Measurements from ENCODE around the gene MGMT. TPM values are rescaled to one million over a fixed set of nuclear protein-coding genes. Genes with fewer than 3 reads are reported as not detected.

The MGMT gene
- total RNA-seq, 4 donors from 2014 or later = 18.4 to 30.3 (median 27.9) TPM

- intact Hi-C loops (cut with DNase I) = no loop called here
- H3K36me3 ChIP-seq = no peaks in the 10 kb centered on the region
- H3K4me1 ChIP-seq = peaks cover 0 to 9% (median 3%) of the 10 kb centered on the region in 4 donors
- H3K27ac ChIP-seq (replicated peaks in 1 of 4) = no peak overlapping the region
- no peak overlapping the region for H3K4me3 ChIP-seq
- WGBS = 76% methylated on average over 19 of the region's 22 CpGs
- H3K27me3 ChIP-seq = no peaks in the 10 kb centered on the region
- H3K9me3 ChIP-seq = no peaks in the 10 kb centered on the region
- no peak for TF ChIP-seq POLR2AphosphoS5 (IDR thresholded peaks at IDR 0.05)
- TF ChIP-seq, protein P1, sequence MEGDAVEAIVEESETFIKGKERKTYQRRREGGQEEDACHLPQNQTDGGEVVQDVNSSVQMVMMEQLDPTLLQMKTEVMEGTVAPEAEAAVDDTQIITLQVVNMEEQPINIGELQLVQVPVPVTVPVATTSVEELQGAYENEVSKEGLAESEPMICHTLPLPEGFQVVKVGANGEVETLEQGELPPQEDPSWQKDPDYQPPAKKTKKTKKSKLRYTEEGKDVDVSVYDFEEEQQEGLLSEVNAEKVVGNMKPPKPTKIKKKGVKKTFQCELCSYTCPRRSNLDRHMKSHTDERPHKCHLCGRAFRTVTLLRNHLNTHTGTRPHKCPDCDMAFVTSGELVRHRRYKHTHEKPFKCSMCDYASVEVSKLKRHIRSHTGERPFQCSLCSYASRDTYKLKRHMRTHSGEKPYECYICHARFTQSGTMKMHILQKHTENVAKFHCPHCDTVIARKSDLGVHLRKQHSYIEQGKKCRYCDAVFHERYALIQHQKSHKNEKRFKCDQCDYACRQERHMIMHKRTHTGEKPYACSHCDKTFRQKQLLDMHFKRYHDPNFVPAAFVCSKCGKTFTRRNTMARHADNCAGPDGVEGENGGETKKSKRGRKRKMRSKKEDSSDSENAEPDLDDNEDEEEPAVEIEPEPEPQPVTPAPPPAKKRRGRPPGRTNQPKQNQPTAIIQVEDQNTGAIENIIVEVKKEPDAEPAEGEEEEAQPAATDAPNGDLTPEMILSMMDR (IDR thresholded peaks at IDR 0.05) = no peak
- no peak for TF ChIP-seq POLR2A (IDR thresholded peaks at IDR 0.05; ENCODE audit: low read depth)
- no peak for TF ChIP-seq EP300 (IDR thresholded peaks at IDR 0.05)
- DNase-seq (ENCODE audit: extremely low spot score) = no peak
Observed at GRCh38 chr10:129514568-129515451, 47.8 kb downstream of the MGMT start.

DNA sequence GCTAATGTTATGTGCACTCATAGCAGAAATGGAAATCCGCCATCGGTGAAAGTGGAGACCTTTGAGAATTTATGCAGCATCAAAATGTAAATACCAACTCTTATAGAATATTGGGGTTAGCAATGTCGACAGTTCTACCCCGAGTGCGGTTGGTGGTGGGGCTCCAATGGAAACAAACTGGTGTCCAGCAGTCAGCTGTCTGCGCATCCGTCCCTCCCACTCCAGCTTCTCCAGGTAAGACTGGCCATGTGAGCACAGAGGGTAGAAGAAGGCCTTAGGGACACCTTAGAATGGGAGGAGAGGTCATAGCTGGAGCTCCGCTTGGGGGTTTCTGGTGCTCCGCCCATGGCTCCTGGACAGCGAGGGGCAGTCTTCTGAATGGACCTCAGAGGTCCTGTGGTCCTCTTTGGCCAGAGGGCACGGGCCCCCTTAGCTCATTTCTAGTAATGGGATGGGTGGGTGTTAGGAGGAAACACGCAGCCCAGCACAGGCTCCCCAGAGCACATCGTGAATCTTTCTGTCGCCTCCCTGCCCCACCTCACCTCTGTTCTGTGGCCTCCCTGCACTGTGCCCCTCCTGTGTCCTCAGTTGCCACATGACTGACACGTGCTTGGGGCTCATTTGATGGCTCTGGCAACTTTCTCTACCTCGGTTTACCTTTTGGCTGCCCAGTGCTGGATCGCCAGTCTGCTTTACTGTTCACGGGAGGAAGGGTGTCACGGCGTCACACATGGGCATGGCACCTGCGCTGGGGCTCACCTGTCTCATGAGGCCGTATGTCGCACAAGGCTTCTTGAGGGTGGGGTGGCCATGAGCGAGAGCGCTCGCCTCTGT is 50.0 kb downstream of the MGMT start:
- no peak overlapping the region for H3K27ac ChIP-seq (replicated peaks in 1 of 4)
- intact Hi-C loops (cut with DNase I) = no loop called here
- no peak overlapping the region for H3K4me3 ChIP-seq
- H3K9me3 ChIP-seq = no peaks in the 10 kb centered on the region
- no peaks in the 10 kb centered on the region for H3K36me3 ChIP-seq
- TF ChIP-seq, protein P1 (IDR thresholded peaks at IDR 0.05) = no peak
- TF ChIP-seq POLR2AphosphoS5 (IDR thresholded peaks at IDR 0.05) (no peak), POLR2A (IDR thresholded peaks at IDR 0.05; ENCODE audit: low read depth) (no peak), EP300 (IDR thresholded peaks at IDR 0.05) (no peak)
- peaks cover 0 to 9% (median 3%) of the 10 kb centered on the region in 4 donors for H3K4me1 ChIP-seq
- WGBS = 92% methylated on average over 24 of the region's 26 CpGs
- no peak for DNase-seq (ENCODE audit: extremely low spot score)
- H3K27me3 ChIP-seq = no peaks in the 10 kb centered on the region

DNA sequence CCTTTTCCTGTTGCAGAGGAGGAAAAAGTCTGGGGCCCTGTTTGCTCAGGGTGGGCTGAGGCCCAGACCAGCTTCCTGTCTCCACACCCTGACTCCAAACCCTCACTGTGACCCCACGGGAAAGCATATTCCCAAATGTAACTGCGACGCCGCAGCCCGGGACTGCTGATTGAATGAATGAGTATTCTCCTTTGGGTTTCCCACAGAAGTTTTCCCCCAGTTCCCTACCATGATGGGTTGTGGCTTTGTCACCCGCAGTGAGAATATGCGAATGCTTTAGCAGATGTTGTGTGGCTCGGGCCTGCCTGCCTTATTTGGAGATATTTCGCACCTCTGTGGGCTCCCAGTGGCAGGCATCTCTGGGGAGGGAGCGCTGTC is 50.6 kb downstream of the MGMT start:
- DNase-seq (ENCODE audit: extremely low spot score) = no peak
- Histone ChIP-seq H3K27me3 (no peaks in the 10 kb centered on the region), H3K27ac (replicated peaks in 1 of 4) (no peak overlapping the region), H3K4me3 (no peak overlapping the region), H3K4me1 (peaks cover 0 to 9% (median 3%) of the 10 kb centered on the region in 4 donors), H3K9me3 (no peaks in the 10 kb centered on the region), H3K36me3 (no peaks in the 10 kb centered on the region)
- 84% methylated on average over 10 of the region's 10 CpGs for WGBS
- TF ChIP-seq POLR2AphosphoS5 (IDR thresholded peaks at IDR 0.05) = no peak
- no peak for TF ChIP-seq POLR2A (IDR thresholded peaks at IDR 0.05; ENCODE audit: low read depth)
- TF ChIP-seq, protein P1 (IDR thresholded peaks at IDR 0.05) = no peak
- intact Hi-C loops (cut with DNase I) = no loop called here

- Histone ChIP-seq H3K36me3 (no peaks in the 10 kb centered on the region), H3K4me3 (no peak overlapping the region), H3K4me1 (peaks cover 0 to 9% (median 3%) of the 10 kb centered on the region in 4 donors), H3K27ac (replicated peaks in 1 of 4) (no peak overlapping the region), H3K27me3 (no peaks in the 10 kb centered on the region), H3K9me3 (no peaks in the 10 kb centered on the region)
- TF ChIP-seq POLR2AphosphoS5 (IDR thresholded peaks at IDR 0.05) (no peak), POLR2A (IDR thresholded peaks at IDR 0.05; ENCODE audit: low read depth) (no peak), EP300 (IDR thresholded peaks at IDR 0.05) (no peak)
- TF ChIP-seq, protein P1 (IDR thresholded peaks at IDR 0.05) = no peak
- DNase-seq (ENCODE audit: extremely low spot score) = no peak
- WGBS = 59% methylated on average over 6 of the region's 6 CpGs
- intact Hi-C loops (cut with DNase I) = no loop called here
Observed at GRCh38 chr10:129518793-129519192, 51.8 kb downstream of the MGMT start.
